GM13977 (cell line): ENCODE data around the gene EIF5.

ENCODE experiments used
- DNase-seq: peaks from one replicate; pipeline ENCODE4 v3.0.0; 2012; ENCODE audit warnings: low spot score
- in situ Hi-C: fragments of 300-500 bp; cut with MboI; formaldehyde crosslinking; loops from one replicate; pipeline ENCODE4 v1.12.0; 2022; ENCODE audit warnings: low sequenced_read_pairs, low pct_unique_long_range_greater_than_20kb, mixed read lengths, inconsistent platforms; ENCODE audit not compliant: unreplicated experiment
- TF ChIP-seq, protein P1 (sequence below): IDR thresholded peaks from 2 replicates; pipeline ENCODE4 v1.5.1; 2012; ENCODE audit warnings: mild to moderate bottlenecking, control low read depth; ENCODE audit not compliant: insufficient read depth; ENCODE audit errors: extremely low read depth, missing control alignments

The EIF5 gene

DNA sequence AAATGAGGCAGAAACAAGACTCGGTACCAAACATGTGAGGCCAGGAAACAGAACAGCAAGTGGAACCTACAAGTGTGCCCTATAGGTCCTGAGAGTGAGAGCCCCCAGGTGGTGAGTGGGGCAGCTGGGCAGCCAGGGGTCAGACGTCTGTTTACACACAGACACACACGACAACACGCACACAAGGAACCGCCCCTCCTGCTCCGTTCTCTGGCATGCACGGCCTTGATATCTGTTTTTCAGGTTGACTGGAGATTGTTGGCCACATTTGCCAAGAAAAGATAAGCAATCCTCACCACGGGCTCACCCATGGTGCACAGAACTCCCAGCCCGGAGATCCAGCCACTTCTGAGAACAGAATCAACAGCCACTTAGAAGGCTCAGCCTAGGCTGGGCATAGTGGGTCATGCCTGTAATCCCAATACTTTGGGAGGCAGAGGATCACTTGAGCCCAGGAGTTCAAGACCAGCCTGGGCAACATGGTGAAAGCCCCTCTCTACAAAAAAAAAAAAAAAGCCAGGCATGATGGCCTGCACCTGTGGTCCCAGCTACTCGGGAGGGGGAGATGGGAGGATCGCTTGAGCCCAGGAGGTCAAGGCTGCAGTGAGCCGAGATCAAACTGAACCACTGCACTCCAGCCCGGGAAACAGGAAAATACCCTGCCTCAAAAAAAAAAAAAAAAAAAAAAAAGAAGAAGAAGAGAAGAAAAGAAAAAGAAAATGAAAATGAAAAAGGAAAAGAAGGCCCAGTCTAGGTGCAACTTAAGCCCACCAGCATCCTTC lies 19.4 kb upstream of the EIF5 start:
- DNase-seq = no peak
- in situ Hi-C loops = no loop called here
- TF ChIP-seq, protein P1, sequence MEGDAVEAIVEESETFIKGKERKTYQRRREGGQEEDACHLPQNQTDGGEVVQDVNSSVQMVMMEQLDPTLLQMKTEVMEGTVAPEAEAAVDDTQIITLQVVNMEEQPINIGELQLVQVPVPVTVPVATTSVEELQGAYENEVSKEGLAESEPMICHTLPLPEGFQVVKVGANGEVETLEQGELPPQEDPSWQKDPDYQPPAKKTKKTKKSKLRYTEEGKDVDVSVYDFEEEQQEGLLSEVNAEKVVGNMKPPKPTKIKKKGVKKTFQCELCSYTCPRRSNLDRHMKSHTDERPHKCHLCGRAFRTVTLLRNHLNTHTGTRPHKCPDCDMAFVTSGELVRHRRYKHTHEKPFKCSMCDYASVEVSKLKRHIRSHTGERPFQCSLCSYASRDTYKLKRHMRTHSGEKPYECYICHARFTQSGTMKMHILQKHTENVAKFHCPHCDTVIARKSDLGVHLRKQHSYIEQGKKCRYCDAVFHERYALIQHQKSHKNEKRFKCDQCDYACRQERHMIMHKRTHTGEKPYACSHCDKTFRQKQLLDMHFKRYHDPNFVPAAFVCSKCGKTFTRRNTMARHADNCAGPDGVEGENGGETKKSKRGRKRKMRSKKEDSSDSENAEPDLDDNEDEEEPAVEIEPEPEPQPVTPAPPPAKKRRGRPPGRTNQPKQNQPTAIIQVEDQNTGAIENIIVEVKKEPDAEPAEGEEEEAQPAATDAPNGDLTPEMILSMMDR = no peak

DNA sequence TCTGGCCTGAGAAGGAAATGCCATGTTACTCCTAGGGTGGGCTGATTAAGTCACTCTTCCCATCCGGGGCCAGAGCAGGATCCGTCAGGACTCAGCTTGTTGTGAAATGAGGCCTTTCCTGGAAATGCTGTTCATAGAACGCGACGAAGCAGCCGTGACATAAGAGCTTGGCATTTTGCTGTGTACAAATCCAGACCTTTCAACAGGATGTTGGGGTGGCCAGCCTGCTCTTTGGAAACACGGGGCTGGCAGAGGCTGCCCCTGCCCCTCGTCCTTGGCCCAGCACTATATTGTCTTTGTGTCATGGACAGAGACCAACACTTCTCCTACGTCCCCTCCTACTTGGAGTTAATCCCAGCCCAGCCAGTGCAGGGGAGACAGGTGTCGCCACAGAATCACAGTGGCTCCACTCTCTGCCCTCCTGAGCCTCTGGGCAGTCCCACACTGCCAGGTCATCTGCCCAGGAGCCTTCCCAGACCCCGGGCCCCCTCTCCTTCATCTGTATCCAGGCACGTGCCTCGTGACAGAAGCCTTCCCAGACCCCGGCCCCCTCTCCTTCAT lies 18.6 kb upstream of the EIF5 start:
- in situ Hi-C loops = no loop called here
- TF ChIP-seq, protein P1 = no peak
- DNase-seq = no peak

DNA sequence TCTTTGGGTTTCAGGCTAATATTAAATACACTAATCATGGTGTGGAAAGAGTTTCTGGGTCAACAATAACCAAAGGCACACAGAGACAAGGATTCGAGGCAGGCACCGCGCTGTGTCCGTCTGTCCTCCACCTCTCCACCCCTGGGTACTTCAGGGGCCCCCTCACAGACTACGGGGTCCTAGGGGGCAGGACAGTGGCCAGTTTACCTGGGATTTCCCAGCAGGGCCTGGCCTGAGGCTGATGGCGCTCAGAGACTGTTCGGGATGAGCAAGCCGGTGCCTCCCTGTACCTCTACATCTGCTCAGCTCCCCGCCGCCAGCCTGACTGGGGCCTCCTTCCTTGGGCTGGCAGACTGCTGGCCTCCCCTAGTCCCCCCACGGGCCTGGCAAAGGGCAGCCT lies 18.1 kb upstream of the EIF5 start:
- in situ Hi-C loops = no loop called here
- no peak for DNase-seq
- TF ChIP-seq, protein P1 = no peak

DNA sequence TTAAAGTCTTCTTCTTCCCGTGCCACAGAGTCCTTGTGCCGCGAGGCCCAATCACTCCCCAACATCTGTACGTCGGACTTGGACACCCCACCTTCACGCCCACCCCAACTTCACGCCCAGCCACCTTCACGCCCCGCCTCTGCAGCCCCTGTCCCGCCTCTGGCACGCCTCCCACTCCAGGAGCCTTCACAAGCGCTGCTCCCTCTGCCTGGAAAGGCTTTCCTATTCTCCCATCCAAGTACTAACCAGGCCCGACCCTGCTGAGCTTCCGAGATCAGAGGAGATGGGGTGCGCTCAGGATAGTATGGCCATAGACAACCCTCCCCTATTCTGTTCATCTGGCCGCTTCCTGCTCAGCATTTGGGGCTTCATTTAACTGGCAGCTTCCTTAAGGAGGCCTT lies 17.3 kb upstream of the EIF5 start:
- TF ChIP-seq, protein P1 = no peak
- no peak for DNase-seq
- in situ Hi-C loops = no loop called here

DNA sequence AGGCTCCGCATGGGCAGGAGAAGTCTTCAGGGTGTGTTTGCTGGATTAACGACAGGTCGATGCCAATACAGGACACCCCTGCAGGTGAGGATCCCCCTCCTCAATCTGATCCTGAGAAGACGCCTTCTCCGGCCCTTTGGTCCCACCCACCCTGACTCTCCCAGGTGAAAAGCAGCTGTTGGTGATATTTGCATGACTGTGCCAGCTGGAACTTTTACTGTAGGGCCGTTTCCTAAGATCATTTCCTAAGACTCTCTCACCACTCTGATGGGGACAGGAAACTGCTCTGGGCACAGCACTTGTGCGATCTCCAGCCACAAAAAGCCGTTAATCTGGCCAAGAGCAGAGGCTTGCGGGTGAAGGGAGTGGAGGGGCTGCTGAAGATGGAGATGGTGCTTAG lies 16.8 kb upstream of the EIF5 start:
- in situ Hi-C loops = no loop called here
- DNase-seq = no peak
- TF ChIP-seq, protein P1 = no peak

DNA sequence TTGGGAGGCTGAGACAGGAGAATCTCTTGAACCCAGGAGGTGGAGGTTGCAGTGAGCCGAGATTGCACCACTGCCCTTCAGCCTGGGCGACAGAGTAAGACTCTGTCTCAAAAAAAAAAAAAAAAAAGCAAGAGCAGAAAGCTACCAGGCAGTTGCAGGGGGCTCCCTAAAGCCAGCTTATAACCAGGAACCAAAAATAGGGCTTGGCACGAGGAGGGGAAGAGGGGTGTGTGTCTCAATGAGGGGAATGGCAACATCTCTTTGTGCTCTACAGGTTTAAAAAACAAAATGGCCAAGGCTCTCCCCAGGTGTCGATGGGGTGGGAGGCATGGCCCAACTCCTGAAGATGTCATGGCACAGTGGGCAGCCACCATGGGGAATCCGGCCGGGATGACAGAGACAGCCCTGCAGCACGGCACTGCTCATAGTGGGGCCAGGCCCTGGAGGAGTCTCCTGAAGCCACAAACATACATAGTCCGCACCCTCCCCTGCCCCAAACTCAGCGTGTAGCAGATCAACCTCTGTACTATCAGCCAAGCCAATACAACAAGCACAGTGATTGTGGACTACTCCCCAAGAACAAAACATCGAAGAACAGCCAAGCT lies 16.0 kb upstream of the EIF5 start:
- in situ Hi-C loops = no loop called here
- DNase-seq = no peak
- TF ChIP-seq, protein P1 = no peak
